HG02885 (cell line): ENCODE results near the gene KCNK7.

Experiments
- ATAC-seq: cut with Tn5 transposase; IDR thresholded peaks from one replicate; pipeline ENCODE4 v1.9.1; 2021; ENCODE audit warnings: mild to moderate bottlenecking; ENCODE audit not compliant: unreplicated experiment, poor library complexity

KCNK7 gene

GRCh38 chr11:65629579-65629978 is 34.0 kb upstream of the KCNK7 start:
- no peak for ATAC-seq

GRCh38 chr11:65627202-65627601 is 31.6 kb upstream of the KCNK7 start:
- ATAC-seq, result no peak

GRCh38 chr11:65625628-65626342 is 30.2 kb upstream of the KCNK7 start:
- ATAC-seq, result no peak

- ATAC-seq, result no peak
Measured at GRCh38 chr11:65624931-65625627, 29.5 kb upstream of the KCNK7 start.

- no peak for ATAC-seq
Measured at GRCh38 chr11:65623852-65624616, 28.4 kb upstream of the KCNK7 start.

GRCh38 chr11:65623177-65623576 is 27.6 kb upstream of the KCNK7 start:
- ATAC-seq, result no peak

- no peak for ATAC-seq
Measured at GRCh38 chr11:65622011-65622410, 26.4 kb upstream of the KCNK7 start.

GRCh38 chr11:65621460-65621859 is 25.9 kb upstream of the KCNK7 start:
- no peak for ATAC-seq

GRCh38 chr11:65620666-65621065 is 25.1 kb upstream of the KCNK7 start:
- no peak for ATAC-seq

GRCh38 chr11:65619281-65619928 is 23.8 kb upstream of the KCNK7 start:
- ATAC-seq, result no peak

- ATAC-seq, result no peak
Measured at GRCh38 chr11:65618763-65619162, 23.2 kb upstream of the KCNK7 start.

- ATAC-seq, result no peak
Measured at GRCh38 chr11:65617990-65618751, 22.6 kb upstream of the KCNK7 start.

- ATAC-seq, result no peak
Measured at GRCh38 chr11:65617136-65617850, 21.7 kb upstream of the KCNK7 start.

- no peak for ATAC-seq
Measured at GRCh38 chr11:65616575-65617001, 21.0 kb upstream of the KCNK7 start.

- ATAC-seq, result peak; percentile 2
Measured at GRCh38 chr11:65615950-65616574, 20.5 kb upstream of the KCNK7 start.

GRCh38 chr11:65615229-65615949 is 19.8 kb upstream of the KCNK7 start, which contains the start of gene PCNX3:
PCNX3 (plus strand) TSS chr11:65615776; CDS start chr11:65616312, 536 bp downstream.
- ATAC-seq, result peak; percentile 81

GRCh38 chr11:65613091-65613928 is 17.7 kb upstream of the KCNK7 start:
- no peak for ATAC-seq
